ENCODE data around the gene C11orf86. TPM values are rescaled to one million over a fixed set of nuclear protein-coding genes. Genes with fewer than 3 reads are reported as not detected.

The C11orf86 gene
- total RNA-seq, 2 experiments from 2014 or later = not detected

GRCh38 chr11:67022341-67022933 is 47.3 kb downstream of the C11orf86 start:
- Mint-ChIP-seq H3K27ac (no peak overlapping the region), H3K4me1 (ENCODE audit: low read depth) (peaks cover 29% of the 10 kb centered on the region), H3K9me3 (peaks cover 3% of the 10 kb centered on the region), H3K27me3 (peaks cover 48% of the 10 kb centered on the region), H3K36me3 (ENCODE audit: low read depth) (peaks cover 2% of the 10 kb centered on the region), H3K4me3 (no peak overlapping the region)
- TF ChIP-seq CTCF (IDR thresholded peaks at IDR 0.05) = no peak
- DNase-seq (no peak), ATAC-seq (no peak)
- intact Hi-C loops (cut with micrococcal nuclease) = no loop called here
- POLR2A ChIA-PET = interaction anchor here (0.6 kb wide), 1 partner anchor 345 kb away, joined by 3 read pairs; no protein-coding TSS in a partner anchor
- CTCF ChIA-PET = interaction anchor here (1.3 kb wide), 1 partner anchor 180 kb away, joined by 3 read pairs; the partner anchor contains the start of gene RCE1

- Mint-ChIP-seq H3K4me1 (ENCODE audit: low read depth) (peaks cover 29% of the 10 kb centered on the region), H3K9me3 (peaks cover 3% of the 10 kb centered on the region), H3K4me3 (peak within 1 kb of the TSS; percentile 50), H3K27ac (no peak within 1 kb of the TSS), H3K36me3 (ENCODE audit: low read depth) (peaks cover 2% of the 10 kb centered on the region), H3K27me3 (peaks cover 48% of the 10 kb centered on the region)
- no peak for TF ChIP-seq CTCF (IDR thresholded peaks at IDR 0.05)
- ChIA-PET CTCF (interaction anchor here (1.3 kb wide), 1 partner anchor 180 kb away, joined by 3 read pairs; the partner anchor contains the start of gene RCE1), POLR2A (interaction anchor here (1.2 kb wide), 1 partner anchor 64 kb away, joined by 4 read pairs; no protein-coding TSS in a partner anchor)
- peak; percentile 35 for ATAC-seq
- intact Hi-C loops (cut with micrococcal nuclease) = no loop called here
- peak; percentile 36 for DNase-seq
Measured at GRCh38 chr11:67022961-67023956, 48.2 kb downstream of the C11orf86 start, which contains the start of gene SYT12. SYT12 (plus strand) TSS chr11:67023134; CDS start chr11:67030145, 7,011 bp downstream.

GRCh38 chr11:67023957-67024353 is 48.9 kb downstream of the C11orf86 start:
- Mint-ChIP-seq H3K4me1 (ENCODE audit: low read depth) (peaks cover 29% of the 10 kb centered on the region), H3K36me3 (ENCODE audit: low read depth) (peaks cover under 1% of the 10 kb centered on the region), H3K9me3 (peaks cover under 1% of the 10 kb centered on the region), H3K4me3 (no peak overlapping the region), H3K27ac (no peak overlapping the region), H3K27me3 (peaks cover 46% of the 10 kb centered on the region)
- ChIA-PET POLR2A (interaction anchor here (1.2 kb wide), 1 partner anchor 65 kb away, joined by 4 read pairs; no protein-coding TSS in a partner anchor), CTCF (no interaction called here)
- no peak for ATAC-seq
- TF ChIP-seq CTCF (IDR thresholded peaks at IDR 0.05) = no peak
- DNase-seq = no peak
- intact Hi-C loops (cut with micrococcal nuclease) = no loop called here

GRCh38 chr11:67024410-67024809 is 49.3 kb downstream of the C11orf86 start:
- peak overlapping the region; percentile 46 for H3K27ac Mint-ChIP-seq
- CTCF ChIA-PET = no interaction called here

More at GRCh38 chr11:67024410-67024809, 49.3 kb downstream of the C11orf86 start:
- Mint-ChIP-seq H3K4me3 (peak overlapping the region; percentile 28), H3K9me3 (no peaks in the 10 kb centered on the region), H3K27me3 (peaks cover 47% of the 10 kb centered on the region), H3K4me1 (ENCODE audit: low read depth) (peaks cover 29% of the 10 kb centered on the region), H3K36me3 (ENCODE audit: low read depth) (no peaks in the 10 kb centered on the region)
- peak; percentile 75 for DNase-seq
- TF ChIP-seq CTCF (IDR thresholded peaks at IDR 0.05) = no peak
- POLR2A ChIA-PET = no interaction called here
- ATAC-seq = peak; percentile 60
- intact Hi-C loops (cut with micrococcal nuclease) = no loop called here
